Panc1 (cell line): ENCODE measurements around the gene RARB. TPM values are rescaled to one million over a fixed set of nuclear protein-coding genes. Genes with fewer than 3 reads are reported as not detected.

Source experiments
- ATAC-seq: fragments of 200-7000 bp; cut with Tn5 transposase; 2 replicates; pipeline ENCODE4 v1.9.1; 2020; ENCODE audit warnings: mild to moderate bottlenecking, moderate library complexity
- BruUV-seq: library from RNA; stranded (reverse); fragments of 400-500 nt; replicated peaks from 2 replicates; lab custom pipeline; 2021; lab: Mats Ljungman, UMichigan
- CTCF ChIA-PET: fragments of 300-600 bp; sonication (Branson Sonifier 250); formaldehyde crosslinking; loops from one replicate; lab custom pipeline; 2022; ENCODE audit warnings: antibody characterized with exemption; lab: Charles Lee
- POLR2A ChIA-PET: fragments of 300-600 bp; sonication (Branson Sonifier 250); formaldehyde crosslinking; loops from one replicate; lab custom pipeline; 2022; ENCODE audit warnings: antibody characterized with exemption; lab: Charles Lee
- DNase-seq: peaks from one replicate; pipeline ENCODE4 v3.0.0-alpha.2; 2010; ENCODE audit warnings: low read depth, low spot score
- H3K27ac ChIP-seq: 2 replicates; pipeline ENCODE4 v1.5.1; 2011; ENCODE audit warnings: mild to moderate bottlenecking, low read length, inconsistent platforms
- H3K27me3 ChIP-seq: fragments of 200-500 bp; sonication (Bioruptor generic); 2 replicates; pipeline ENCODE4 v1.6.0; 2014; ENCODE audit warnings: low read length, inconsistent platforms; ENCODE audit not compliant: control insufficient read depth, insufficient read depth
- H3K36me3 ChIP-seq: fragments of 200-500 bp; sonication (Bioruptor generic); 2 replicates; pipeline ENCODE4 v1.5.1; 2014; ENCODE audit warnings: inconsistent platforms, mild to moderate bottlenecking, low read length, moderate library complexity; ENCODE audit not compliant: control insufficient read depth, insufficient read depth
- H3K4me1 ChIP-seq: 2 replicates; pipeline ENCODE4 v1.5.1; 2011; ENCODE audit warnings: inconsistent platforms, mild to moderate bottlenecking, low read length, moderate library complexity; ENCODE audit not compliant: control insufficient read depth, insufficient read depth
- H3K4me3 ChIP-seq, 2 experiments: 2 replicates each; pipeline ENCODE4 v1.5.1; 2011 to 2012; ENCODE audit warnings: low read depth in 2 of 2, low read length in 2 of 2, mild to moderate bottlenecking in 2 of 2, inconsistent platforms in 1 of 2, moderate library complexity in 1 of 2
- H3K9me3 ChIP-seq: fragments of 200-500 bp; sonication (Bioruptor generic); 2 replicates; pipeline ENCODE4 v1.5.1; 2014; ENCODE audit warnings: low read depth, mild to moderate bottlenecking, inconsistent platforms, low read length, moderate library complexity; ENCODE audit not compliant: control insufficient read depth, insufficient read depth
- POLR2AphosphoS5 ChIP-seq: IDR thresholded peaks from 2 replicates; pipeline ENCODE4 v1.6.1; 2012; ENCODE audit warnings: mild to moderate bottlenecking, low read depth, low read length, moderate library complexity
- SIN3A ChIP-seq: IDR thresholded peaks from 2 replicates; pipeline ENCODE4 v1.6.1; 2012; ENCODE audit warnings: low read depth, mild to moderate bottlenecking, low read length, moderate library complexity, borderline replicate concordance; ENCODE audit not compliant: insufficient read depth
- TCF7L2 ChIP-seq: IDR thresholded peaks from 2 replicates; pipeline ENCODE4 v1.6.1; 2011; ENCODE audit warnings: mild to moderate bottlenecking, low read depth, low read length, inconsistent platforms
- in situ Hi-C: cut with HindIII; loops from 2 replicates; pipeline ENCODE4 v1.10.0; 2016; ENCODE audit warnings: low sequenced_read_pairs, low pct_unique_long_range_greater_than_20kb
- intact Hi-C: fragments of 100-400 bp; cut with micrococcal nuclease; formaldehyde crosslinking; loops from one replicate; pipeline ENCODE4 v1.10.0; 2022; ENCODE audit not compliant: unreplicated experiment
- total RNA-seq: library from RNA; stranded (reverse); gene quantifications from one replicate; pipeline ENCODE4 v1.2.1, GENCODE V29; 2021; ENCODE audit not compliant: unreplicated experiment
- TF ChIP-seq, protein P1 (sequence below), 2 experiments: IDR thresholded peaks; 2 replicates each; pipeline ENCODE4 v1.6.1; 2011 to 2012; ENCODE audit warnings: low read depth in 2 of 2, control low read depth in 1 of 2, low read length in 1 of 2, mild to moderate bottlenecking in 1 of 2, moderate library complexity in 1 of 2; ENCODE audit not compliant: insufficient read depth in 1 of 2

RARB gene
- total RNA-seq, 1 experiment from 2014 or later: not detected

DNA sequence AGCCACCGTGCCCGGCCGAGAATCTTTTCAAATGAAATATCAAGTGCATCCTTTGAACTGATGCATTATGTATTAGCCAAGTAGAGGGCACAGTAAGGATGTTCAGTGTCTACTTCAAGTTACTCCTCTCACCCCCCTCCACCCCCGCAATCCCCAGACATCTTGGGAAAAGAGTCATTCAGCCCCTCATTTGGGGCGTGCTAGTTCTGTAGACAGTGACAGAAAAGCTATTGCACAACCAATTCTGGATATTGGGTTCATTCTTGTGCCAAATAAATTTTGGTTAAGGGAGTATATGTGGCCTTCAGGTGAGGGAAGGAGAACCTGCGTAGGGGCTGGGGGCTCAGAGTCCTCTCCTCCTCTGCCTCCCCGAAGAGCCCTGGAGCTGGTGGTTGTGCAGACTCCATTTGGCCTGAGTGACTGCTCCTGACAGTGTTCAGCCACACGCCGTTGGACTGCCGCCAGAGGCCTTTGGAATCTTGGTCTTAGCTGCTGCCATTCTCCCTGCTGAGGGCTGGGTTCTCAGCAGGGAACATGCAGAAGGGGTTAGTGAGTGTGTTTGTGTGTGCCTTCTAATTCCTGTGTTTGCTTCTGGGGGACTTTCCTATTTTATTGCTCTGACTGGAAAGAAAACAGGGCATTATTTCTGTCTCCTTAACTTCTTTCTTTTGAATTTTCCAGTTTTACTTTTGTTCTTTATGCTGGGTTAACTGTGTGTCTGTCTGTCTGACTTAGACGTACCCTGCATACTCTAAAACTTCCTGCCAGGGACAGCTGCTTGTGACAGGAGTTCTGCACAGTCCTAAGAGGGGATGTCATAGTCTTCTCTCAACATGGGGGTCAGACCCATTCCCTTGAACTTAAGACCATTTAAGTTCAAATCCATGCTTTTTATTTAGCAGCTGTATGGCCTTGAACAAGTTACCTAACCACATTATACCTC lies 21.0 kb downstream of the RARB start:
- intact Hi-C loops: no loop called here
- ChIA-PET CTCF (no interaction called here), POLR2A (interaction anchor here (0.6 kb wide), 1 partner anchor 688 kb away, joined by 5 read pairs; no protein-coding TSS in a partner anchor)
- BruUV-seq: no TSS peak
- no peak for ATAC-seq
- no peak for DNase-seq
- H3K36me3 ChIP-seq: no peaks in the 10 kb centered on the region
- H3K9me3 ChIP-seq: no peaks in the 10 kb centered on the region
- no peaks in the 10 kb centered on the region for H3K4me1 ChIP-seq
- no peak overlapping the region for H3K27ac ChIP-seq
- in situ Hi-C loops: no loop called here
- H3K27me3 ChIP-seq: no peaks in the 10 kb centered on the region
- TF ChIP-seq TCF7L2 (no peak), SIN3A (no peak), POLR2AphosphoS5 (no peak)
- TF ChIP-seq, protein P1, sequence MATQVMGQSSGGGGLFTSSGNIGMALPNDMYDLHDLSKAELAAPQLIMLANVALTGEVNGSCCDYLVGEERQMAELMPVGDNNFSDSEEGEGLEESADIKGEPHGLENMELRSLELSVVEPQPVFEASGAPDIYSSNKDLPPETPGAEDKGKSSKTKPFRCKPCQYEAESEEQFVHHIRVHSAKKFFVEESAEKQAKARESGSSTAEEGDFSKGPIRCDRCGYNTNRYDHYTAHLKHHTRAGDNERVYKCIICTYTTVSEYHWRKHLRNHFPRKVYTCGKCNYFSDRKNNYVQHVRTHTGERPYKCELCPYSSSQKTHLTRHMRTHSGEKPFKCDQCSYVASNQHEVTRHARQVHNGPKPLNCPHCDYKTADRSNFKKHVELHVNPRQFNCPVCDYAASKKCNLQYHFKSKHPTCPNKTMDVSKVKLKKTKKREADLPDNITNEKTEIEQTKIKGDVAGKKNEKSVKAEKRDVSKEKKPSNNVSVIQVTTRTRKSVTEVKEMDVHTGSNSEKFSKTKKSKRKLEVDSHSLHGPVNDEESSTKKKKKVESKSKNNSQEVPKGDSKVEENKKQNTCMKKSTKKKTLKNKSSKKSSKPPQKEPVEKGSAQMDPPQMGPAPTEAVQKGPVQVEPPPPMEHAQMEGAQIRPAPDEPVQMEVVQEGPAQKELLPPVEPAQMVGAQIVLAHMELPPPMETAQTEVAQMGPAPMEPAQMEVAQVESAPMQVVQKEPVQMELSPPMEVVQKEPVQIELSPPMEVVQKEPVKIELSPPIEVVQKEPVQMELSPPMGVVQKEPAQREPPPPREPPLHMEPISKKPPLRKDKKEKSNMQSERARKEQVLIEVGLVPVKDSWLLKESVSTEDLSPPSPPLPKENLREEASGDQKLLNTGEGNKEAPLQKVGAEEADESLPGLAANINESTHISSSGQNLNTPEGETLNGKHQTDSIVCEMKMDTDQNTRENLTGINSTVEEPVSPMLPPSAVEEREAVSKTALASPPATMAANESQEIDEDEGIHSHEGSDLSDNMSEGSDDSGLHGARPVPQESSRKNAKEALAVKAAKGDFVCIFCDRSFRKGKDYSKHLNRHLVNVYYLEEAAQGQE (IDR thresholded peaks at IDR 0.05; ENCODE audit: insufficient read depth in 1 of 2, low read depth in 2 of 2, low read length in 1 of 2): no peak
- no peak overlapping the region for H3K4me3 ChIP-seq

DNA sequence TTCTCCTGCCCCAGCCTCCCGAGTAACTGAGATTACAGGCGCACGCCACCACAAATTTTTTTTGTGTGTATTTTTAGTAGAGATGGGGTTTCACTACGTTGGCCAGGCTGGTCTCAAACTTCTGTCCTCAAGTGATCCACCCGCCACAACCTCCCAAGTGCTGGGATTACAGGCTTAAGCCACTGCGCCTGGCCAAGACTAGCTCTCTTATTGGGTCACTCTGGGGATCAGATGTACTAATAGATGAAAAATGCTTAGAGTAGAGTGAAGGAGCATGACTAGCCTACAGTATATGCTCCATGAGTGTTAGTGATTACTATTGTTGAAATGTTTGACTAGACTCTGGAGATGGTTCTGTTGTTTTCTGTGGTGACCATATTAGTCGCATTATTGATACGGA lies 21.8 kb downstream of the RARB start:
- no peak overlapping the region for H3K27ac ChIP-seq
- BruUV-seq: no TSS peak
- no peak for ATAC-seq
- CTCF ChIA-PET: no interaction called here
- TF ChIP-seq, protein P1 (IDR thresholded peaks at IDR 0.05; ENCODE audit: insufficient read depth in 1 of 2, low read depth in 2 of 2, low read length in 1 of 2): no peak
- TF ChIP-seq TCF7L2: no peak
- no peak overlapping the region for H3K4me3 ChIP-seq
- POLR2A ChIA-PET: no interaction called here
- H3K27me3 ChIP-seq: no peaks in the 10 kb centered on the region
- no peaks in the 10 kb centered on the region for H3K9me3 ChIP-seq
- DNase-seq: no peak
- intact Hi-C loops: no loop called here
- in situ Hi-C loops: no loop called here
- no peaks in the 10 kb centered on the region for H3K36me3 ChIP-seq
- H3K4me1 ChIP-seq: no peaks in the 10 kb centered on the region
